ENCODE measurements around the gene MYBL2.

Gene MYBL2

DNA sequence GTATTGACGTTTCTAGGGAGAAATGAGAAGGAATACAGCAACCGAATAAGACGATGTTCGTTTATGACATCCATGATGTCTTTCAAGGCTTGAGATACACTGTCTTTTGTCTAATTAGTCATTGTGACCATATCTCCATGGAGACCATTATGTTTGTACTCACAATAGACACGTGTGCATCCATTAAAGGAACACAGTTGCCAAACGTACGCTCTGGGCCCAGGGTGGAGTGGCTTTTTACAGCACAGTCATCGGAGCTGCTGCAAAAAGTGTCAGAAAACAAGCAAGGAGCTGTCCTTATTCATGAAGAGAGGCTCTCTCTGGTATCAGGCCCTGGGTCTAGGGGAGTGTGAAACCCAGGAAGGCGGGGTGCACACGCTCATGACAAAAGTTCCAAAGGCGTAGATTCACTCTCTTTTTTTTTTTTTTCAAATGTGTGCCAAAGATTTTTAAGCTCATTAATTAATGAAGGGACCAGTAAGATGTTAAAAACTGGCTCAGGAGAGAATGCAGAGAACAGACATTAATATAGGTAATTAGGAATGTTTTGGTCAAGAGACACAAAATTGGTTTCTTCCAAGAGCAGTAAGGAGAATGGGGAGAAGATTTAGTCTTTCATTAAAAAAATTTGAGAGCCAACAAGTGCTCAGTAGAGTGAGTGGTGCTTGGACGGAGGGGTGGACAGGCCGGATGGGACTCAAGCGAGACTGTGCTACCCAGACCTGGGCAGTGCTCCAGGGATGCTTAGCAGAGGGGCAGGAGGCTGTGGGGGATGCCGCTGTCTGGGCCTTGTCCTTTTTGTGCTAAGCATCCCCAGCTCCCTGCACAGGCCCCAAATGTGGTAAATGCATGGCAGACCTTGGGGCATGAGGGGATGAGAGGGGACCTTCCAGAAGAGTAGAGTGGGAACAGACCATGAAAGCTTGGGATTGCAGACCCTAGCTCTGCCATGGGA lies 94.7 kb downstream of the MYBL2 start:
- Histone ChIP-seq H3K27me3 (ENCODE audit: control insufficient read depth, insufficient read depth, low read length) (no peaks in the 10 kb centered on the region), H3K9me3 (ENCODE audit: control insufficient read depth, low read depth, low read length) (no peaks in the 10 kb centered on the region), H3K36me3 (ENCODE audit: control insufficient read depth, low read depth, low read length) (no peaks in the 10 kb centered on the region), H3K27ac (ENCODE audit: low read length) (no peak overlapping the region), H3K4me3 (ENCODE audit: low read length) (no peak overlapping the region), H3K9ac (ENCODE audit: low read length) (no peak overlapping the region), H3K4me1 (ENCODE audit: control insufficient read depth, low read depth, low read length) (peaks cover 7% of the 10 kb centered on the region)

DNA sequence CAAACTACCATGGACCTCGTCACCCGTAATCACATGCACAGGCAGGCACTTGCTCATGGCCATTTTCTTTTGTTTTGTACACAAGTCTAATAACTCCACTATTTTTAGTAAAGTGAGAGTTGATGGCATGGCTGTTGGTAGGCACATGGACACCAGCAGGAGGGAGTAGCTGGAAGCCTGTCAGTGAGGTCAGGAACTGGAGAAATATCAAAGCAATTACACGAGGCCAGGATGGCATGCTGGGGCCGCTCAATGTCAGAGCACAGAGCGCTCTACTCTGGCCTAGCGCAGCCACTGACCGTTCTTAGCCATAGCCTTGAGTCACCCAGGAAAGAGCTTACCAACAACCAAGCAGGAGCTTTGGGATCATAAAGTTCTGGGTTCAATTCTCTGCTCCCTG lies 96.0 kb downstream of the MYBL2 start:
- Histone ChIP-seq H3K27me3 (ENCODE audit: control insufficient read depth, insufficient read depth, low read length) (no peaks in the 10 kb centered on the region), H3K4me3 (ENCODE audit: low read length) (no peak overlapping the region), H3K27ac (ENCODE audit: low read length) (no peak overlapping the region), H3K9me3 (ENCODE audit: control insufficient read depth, low read depth, low read length) (no peaks in the 10 kb centered on the region), H3K9ac (ENCODE audit: low read length) (no peak overlapping the region), H3K36me3 (ENCODE audit: control insufficient read depth, low read depth, low read length) (no peaks in the 10 kb centered on the region), H3K4me1 (ENCODE audit: control insufficient read depth, low read depth, low read length) (peaks cover 7% of the 10 kb centered on the region)

GRCh38 chr20:43765916-43766315 lies 99.0 kb downstream of the MYBL2 start:
- Histone ChIP-seq H3K27ac (ENCODE audit: low read length) (no peak overlapping the region), H3K9me3 (ENCODE audit: control insufficient read depth, low read depth, low read length) (no peaks in the 10 kb centered on the region), H3K4me3 (ENCODE audit: low read length) (no peak overlapping the region), H3K4me1 (ENCODE audit: control insufficient read depth, low read depth, low read length) (peaks cover 7% of the 10 kb centered on the region), H3K36me3 (ENCODE audit: control insufficient read depth, low read depth, low read length) (no peaks in the 10 kb centered on the region), H3K9ac (ENCODE audit: low read length) (no peak overlapping the region), H3K27me3 (ENCODE audit: control insufficient read depth, insufficient read depth, low read length) (no peaks in the 10 kb centered on the region)
